NCI-H1417 treated with DMSO at 0.1 percent for 48 hours (cell line): ENCODE results near the gene DUXB.

ENCODE experiments used
- DNase-seq: peaks from one replicate; lab custom pipeline; 2025; lab: John Stamatoyannopoulos, UW

Gene DUXB

DNA sequence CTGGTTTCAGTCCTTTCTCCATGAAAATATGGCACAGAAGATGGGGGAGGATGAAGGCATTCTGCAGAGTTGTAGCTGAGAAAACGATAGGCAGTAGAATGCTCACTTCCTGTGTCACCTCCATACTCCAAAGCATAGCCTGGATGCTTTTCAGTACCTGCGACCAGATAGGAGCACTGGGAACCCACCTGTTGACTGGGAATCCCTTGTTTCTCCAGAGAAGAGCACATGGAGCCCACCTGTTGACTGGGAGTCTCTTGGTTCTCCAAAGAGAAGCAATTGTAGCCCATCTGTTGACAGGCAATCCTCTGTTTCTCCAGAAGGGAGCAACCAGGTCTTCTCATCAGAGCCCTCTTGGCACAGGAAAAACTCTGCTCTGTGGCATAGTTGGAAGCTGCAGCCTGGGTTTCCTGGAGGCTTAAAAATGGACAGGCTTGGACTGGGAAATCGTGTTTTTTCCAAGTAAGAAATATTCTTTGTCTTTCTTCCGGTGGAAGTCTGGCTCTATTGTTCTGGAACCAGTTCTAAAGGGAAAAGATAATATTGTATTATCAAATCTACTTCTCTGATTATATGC, 40.4 kb downstream of the DUXB start:
- DNase-seq = no peak

DNA sequence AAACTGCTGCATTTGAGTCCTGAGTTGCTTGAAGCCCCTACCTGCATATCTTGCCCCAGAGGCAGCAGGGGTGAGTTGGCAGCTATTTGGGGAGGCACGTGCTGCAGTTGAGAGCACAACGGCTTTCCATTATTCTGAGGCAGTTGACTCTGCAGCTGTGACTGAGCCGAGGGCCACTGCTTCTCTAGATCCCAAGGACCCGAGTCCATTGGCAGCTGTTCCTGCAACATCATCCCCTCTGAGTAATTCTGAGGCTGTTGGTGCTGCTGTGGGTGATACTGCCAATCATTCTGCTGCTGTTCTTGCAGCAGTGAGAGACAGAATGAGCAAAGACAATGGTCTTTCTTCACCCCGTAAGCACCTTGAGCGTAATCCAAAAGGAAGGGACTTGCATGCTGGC, 40.9 kb downstream of the DUXB start:
- DNase-seq = no peak

DNA sequence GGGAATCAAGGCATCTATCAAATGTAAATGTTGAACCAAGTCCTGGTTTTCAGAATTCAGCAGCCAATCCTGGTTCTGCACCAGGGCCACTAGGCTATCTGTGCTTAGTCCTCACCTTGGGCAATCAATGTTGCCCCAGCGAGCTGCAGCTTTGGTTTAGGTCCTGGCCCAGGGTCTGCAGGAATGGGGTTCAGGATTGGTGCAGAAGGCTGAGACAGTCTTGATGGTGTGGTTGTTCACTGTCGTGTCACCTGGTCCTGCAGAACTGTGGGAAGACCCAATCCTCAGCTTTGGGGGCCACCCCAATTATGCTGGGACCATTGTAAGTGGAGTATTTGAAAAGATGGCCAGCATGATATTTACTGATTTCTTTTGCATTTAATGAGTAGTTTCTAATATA, 43.1 kb downstream of the DUXB start:
- no peak for DNase-seq

DNA sequence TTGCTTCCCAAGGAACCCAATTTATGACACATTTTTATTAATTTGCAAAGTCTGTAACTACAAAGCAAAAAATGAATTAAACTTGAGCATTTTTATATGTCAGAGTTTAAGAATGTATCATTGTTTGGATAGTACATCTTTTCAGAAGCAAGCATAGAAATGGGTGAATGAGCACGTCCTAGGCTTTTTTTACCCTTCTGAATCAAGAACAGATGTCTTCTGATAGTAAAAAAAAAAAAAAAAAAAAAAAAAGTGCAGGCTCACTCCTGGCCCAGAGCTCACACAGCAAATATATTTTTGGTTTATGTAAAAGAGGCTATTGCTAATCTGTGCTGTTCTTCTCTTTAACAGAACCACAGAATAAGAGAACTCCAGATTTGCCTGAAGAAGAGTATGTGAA, 47.3 kb downstream of the DUXB start:
- DNase-seq = no peak

DNA sequence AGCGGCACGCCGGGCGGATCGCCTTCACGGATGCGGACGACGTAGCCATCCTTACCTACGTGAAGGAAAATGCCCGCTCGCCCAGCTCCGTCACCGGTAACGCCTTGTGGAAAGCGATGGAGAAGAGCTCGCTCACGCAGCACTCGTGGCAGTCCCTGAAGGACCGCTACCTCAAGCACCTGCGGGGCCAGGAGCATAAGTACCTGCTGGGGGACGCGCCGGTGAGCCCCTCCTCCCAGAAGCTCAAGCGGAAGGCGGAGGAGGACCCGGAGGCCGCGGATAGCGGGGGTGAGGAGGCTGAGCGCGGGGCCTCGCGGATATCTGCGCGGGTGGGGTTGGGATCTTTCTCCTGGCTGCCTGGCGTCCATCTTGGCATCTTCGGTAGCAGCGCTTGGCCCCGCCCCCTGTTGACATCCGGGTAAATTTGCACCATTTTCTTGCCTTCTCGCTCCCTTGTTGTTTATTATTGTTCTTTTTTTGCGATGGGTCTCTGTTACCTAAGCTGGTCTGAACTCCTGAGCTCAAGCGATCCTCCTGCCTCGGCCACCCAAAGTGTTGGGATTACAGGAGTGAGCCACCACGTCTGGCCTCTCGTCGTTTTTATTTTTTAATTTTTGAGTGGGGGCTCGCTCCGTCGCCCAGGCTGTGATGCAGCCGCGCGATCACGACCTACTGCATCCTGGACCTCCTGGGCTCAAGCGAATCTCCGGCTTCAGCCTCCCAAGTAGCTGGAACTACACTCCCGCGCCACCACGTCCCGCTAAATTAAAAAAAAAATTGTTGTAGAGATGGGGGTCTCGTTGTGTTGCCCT, 52.8 kb downstream of the DUXB start:
- DNase-seq = no peak

DNA sequence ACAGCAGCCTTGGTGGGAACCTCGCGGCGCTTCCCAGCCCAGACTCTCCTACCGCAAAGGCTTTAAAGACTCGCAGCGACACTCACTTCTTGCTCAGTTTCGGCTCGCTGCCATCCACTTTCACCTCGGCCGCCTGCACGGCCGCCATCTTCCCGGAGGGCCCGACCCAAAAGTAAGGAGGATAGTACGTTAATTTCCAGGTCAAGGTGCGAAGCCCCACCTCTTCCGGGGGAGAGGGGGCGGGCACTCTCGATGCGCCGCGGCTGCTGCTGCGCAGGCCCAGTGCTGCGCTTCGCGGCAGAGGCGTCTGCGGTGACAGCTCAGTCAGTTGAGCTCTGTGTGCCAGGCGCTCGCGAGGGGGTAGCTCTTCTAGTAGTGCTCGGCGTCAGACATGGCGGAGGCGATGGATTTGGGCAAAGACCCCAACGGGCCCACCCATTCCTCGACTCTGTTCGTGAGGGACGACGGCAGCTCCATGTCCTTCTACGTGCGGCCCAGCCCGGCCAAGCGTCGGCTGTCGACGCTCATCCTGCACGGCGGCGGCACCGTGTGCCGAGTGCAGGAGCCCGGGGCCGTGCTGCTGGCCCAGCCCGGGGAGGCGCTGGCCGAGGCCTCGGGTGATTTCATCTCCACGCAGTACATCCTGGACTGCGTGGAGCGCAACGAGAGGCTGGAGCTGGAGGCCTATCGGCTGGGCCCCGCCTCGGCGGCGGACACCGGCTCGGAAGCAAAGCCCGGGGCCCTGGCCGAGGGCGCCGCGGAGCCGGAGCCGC, 53.6 kb downstream of the DUXB start, which contains the start of the genes KARS1 and TERF2IP:
KARS1 (minus strand) TSS at position 174 of the 773 bp plus-strand sequence; CDS start at position 148, 26 bp downstream.
TERF2IP (plus strand) TSS at position 282 of the 773 bp plus-strand sequence; CDS start at position 392, 110 bp downstream.
- peak; percentile 73 for DNase-seq

DNA sequence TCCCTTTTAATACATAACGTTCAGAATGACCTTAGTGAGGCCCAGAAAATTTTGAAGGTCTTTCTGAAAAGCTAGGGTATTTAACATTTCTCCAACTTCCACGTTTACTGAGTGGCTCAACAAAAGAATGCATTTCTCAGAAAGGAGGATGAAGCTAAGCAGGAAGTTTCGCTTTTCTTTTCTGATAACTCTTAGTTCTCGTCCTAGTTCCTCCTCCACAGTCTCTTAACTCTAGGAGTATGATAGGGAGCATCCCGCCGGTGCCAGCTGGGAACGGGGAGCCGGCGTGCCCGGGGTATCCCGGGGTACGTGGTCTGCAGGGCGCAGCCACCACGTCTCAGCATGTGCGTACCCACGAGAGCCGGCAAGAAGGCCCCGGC, 54.2 kb downstream of the DUXB start:
- no peak for DNase-seq

DNA sequence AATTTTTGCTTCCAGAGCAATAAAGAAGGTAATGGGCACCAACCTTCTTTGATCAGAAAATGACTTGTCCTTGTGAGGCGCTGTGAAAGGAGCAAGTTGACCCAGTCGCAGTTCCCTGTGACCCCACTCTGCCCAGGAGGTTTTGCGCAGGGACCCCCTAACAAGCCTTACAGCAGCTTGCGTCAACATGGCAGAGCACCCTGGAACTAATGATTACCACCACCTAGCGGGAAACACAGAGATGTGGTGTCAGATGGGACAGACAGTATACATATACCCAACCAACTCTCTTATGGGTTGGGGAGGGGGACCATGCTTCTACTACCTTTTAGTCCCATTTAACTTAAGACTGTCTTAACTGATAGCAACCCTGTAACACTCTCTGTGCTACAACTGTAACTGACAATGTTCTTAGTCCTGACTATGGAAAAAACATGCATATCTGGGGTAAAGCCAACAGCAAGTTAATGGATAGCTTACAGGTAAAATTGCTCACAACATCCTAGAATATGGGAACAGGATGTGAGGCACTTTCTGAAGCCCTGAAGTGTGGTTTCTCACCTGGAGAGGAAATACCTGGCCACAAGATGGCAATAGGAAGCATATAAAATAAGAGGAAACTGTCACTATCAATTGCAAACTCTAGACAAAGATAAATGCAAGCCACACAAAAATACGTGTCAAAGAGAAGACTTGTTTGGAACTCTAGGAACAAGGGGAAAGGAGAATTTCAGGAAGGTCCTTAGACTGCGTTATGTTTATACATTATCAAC, 56.8 kb downstream of the DUXB start:
- DNase-seq = no peak
